Hematopoietic multipotent progenitor cell treated with erythropoietin and hydrocortisone succinate and interleukin-3 and kit ligand, for 6 days (in vitro differentiated cells): ENCODE data around the gene GAS2.
A peak's percentile ranks its signal among the peaks of the same experiment; 100 is the strongest.

ENCODE experiments used
- DNase-seq: peaks from one replicate; pipeline ENCODE4 v3.0.0-alpha.2; 2015

Gene GAS2

DNA sequence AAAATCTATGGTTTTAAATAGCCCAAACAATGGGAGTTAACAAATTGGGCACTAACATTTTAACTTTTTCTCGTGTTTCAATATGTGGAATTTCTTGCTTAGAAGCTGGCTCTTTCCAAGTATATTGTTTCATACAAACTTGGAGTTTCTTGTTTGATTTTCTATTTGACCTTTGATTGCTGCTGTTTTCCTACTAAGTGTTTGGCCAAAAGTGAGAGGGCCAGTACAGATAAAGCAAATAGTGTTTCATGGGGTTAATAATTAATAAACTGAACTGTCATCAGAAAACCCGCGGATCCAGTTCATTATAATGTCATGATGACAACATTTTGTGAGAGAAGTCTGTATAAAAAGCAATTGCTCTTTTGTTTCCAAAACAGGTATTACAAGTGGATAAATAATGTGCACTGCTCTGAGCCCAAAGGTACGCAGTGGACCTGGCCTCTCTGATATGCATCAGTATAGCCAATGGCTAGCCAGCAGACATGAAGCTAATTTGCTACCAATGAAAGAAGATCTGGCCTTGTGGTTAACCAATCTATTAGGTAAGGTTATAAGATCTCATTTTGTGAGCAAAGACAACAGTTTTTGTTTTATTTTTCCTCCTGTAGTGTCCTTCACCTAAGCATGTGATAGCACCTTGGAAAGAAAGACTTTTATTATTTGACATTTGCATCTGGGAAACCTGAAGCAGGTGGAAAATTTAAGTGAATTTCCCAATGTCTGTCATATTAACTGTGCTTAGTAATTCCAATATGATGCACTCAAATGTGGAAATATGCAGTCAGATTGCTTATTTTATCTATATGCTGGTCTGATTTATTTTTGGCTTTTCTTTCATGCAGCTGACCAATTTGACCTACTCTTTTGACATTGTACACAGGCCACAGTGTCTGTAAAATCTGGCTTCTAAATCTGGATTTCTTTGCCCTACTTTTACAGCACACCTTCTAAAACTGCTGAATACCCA lies 8.3 kb downstream of the GAS2 start:
- DNase-seq, result no peak

DNA sequence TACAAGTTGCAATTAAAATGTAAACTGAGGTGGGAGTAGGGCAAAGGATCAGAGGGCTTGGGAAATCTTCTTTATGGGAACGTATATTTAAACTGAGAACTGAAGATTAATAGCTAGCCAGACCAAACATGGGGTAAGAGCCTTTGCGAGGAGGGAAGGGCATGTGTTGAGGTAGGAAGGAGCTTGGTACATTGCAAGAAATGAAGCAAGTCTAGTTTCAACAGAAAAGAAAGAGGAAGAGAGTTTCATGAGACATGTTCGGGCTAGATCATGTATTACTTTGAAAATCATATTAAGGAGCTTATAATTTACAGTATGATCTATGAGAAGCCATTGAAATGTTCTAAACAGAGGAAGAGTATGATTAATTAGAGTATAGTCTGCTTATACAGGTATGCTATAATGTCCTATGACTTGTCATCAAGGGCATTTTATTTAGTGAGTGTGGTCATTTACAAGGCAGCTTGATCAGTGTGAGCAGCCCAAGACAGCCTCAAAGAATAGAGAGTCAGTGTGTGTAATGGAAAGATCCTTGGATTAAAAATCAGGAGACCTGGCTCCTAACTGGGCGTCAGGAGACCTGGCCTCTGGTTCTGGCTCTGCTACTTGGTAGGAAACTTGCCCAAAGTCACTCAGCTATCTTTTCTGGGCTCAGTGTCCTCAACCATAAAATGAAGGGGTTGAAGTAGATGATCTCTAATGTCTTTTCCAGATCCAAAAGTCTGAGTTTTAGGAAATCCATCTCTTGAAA lies 10.9 kb downstream of the GAS2 start:
- peak; percentile 32 for DNase-seq

DNA sequence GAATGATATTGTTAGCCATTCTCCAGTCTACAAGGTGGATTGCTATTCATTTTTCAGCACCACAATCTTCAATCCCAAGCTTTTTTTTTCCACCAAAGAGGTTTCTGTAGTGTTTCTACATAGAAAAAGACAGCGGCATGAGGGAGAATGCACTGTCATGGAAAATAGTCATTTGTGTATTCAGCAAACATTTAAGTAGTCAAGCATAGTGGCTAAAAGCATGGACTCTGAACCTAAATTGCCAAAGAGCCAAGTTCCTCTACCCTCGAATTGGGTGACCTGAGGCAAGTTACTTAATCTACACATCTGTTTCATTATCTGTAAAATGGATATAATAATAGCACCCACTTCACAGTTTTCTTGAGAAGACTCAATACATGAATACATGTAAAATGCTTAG lies 14.2 kb downstream of the GAS2 start:
- DNase-seq, result no peak

DNA sequence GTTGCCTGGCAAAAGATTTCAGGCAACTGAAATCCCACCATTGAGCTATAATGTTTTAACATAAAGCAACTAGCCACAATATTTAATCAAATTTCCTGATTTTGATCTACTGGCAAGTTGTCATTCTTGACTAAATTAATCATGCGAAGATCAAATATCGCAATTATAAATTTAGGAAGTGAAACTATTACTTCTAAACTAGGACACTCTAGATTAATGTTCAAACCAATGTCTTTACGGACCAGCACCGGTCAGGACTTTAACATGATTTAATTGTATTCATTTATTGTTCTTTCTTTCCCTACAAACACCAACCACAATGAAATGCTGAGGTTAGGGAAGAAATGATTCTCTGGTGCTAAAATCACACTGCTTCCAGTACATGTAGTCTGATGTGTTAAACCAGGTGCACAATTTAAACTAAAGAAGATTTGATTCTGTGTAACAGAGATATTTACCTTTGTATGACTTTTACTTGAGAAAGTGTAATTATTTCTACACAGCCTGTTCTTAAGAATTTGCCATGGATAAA lies 14.9 kb downstream of the GAS2 start:
- no peak for DNase-seq

DNA sequence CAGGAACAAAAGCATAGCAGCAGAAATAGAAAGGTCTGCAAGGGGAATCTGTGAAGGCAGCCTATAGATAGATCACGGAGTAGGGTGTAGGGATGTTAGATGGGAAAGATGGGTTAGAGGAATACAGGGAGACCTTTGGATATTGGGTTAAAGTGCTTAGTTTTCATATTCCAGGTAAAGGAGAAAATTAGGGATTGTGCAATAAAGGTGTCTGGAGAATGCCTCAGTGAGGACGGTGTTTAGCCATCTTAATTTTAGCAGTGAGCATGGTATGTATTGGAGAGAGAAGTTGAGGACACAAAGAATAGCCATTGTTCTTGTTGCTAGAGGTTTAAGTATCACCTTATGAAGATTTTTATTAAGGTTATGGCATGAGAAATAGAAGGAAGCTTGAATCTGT lies 17.7 kb downstream of the GAS2 start:
- DNase-seq, result no peak

- DNase-seq, result no peak
Observed at GRCh38 chr11:22685111-22685510, 18.7 kb downstream of the GAS2 start.

DNA sequence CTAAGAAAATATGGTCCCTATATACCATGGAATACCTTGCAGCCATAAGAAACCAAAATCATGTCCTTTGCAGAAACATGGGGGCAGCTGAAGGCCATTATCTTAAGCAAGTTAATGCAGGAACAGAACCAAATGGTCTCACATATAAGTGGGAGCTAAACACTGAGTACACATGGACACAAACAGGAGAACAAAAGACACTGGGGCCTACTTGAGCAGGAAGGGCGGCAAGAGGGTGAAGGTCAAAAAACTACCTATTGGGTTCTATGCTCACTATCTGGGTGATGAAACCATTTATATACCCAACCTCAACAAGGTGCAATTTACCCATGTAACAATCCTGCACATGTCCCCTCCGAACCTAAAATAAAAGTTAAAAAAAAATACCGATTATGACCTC lies 22.5 kb downstream of the GAS2 start:
- DNase-seq, result no peak

DNA sequence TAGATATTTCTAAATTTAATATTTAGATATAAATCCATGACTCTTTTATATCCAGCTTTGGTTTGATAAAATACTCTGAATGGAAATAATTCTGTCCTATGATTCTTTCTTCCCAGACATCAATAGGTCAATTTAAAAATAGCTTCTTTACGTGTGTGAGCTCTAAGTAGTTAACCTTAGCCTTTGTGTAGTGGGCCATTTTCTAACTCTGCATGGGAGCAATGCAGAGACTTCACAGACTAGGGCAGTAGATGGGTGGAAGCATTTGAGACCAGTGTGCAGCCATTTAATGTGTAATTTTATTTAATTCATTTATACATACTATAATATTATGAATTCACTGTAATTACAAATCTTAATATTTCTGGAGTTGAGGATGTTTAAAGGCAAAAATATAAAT lies 23.8 kb downstream of the GAS2 start:
- no peak for DNase-seq

- DNase-seq, result no peak
Observed at GRCh38 chr11:22690871-22691270, 24.5 kb downstream of the GAS2 start.

DNA sequence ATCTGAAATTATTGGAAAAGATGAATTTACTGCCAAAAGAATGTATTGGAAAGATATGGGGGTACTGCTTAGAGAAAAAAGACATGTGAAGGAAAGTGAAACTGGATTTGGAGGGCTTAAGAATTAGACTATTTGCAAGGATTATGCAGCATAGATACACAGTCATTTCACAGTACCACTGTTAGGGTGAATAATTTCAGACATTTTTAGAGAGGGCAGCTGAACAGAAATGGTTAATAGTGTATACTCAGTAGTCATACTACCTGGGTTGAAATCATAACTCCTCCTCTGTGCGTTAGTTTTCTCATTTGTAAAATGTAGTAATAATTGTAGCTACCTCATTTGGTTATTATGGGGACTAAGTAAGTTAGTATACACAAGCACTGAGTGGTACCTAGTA lies 33.0 kb downstream of the GAS2 start:
- no peak for DNase-seq

- DNase-seq, result no peak
Observed at GRCh38 chr11:22702031-22702430, 35.6 kb downstream of the GAS2 start.

DNA sequence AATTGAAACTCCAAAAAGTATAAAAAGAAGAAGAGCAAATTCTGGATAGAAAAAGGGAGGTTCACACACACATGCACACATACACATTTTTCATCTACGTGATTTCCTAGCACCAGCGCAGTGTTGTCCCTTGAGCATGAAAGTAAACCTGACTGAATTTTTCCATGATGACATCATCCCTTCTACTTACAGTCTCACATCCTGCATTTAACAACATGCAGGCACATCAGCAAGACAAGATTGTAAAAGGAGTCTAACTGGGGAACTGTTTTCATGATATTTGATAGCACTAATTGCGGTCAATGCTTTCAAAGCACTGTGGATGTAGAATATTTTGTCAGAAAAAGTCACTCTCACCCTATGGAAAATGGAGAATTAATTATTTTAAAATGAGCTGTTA lies 36.6 kb downstream of the GAS2 start:
- no peak for DNase-seq

DNA sequence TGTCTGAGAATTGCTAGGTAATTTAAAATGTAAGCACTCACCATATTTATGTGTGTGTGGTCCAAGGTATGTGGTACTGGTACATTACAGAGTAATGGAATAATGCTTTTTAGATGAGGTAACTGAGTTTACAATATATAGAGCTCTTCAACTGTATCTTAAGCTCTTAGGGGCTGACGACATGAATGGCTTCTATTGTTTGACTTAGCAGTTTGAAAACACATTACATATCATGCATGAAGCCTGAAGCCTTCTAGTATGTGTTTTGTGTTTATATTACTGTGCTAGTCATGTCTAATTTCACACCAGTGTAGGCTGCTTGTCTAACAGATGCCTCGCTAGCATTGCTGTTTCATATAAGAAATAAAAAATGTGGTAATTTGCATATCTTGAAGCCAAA lies 37.2 kb downstream of the GAS2 start:
- DNase-seq, result no peak

DNA sequence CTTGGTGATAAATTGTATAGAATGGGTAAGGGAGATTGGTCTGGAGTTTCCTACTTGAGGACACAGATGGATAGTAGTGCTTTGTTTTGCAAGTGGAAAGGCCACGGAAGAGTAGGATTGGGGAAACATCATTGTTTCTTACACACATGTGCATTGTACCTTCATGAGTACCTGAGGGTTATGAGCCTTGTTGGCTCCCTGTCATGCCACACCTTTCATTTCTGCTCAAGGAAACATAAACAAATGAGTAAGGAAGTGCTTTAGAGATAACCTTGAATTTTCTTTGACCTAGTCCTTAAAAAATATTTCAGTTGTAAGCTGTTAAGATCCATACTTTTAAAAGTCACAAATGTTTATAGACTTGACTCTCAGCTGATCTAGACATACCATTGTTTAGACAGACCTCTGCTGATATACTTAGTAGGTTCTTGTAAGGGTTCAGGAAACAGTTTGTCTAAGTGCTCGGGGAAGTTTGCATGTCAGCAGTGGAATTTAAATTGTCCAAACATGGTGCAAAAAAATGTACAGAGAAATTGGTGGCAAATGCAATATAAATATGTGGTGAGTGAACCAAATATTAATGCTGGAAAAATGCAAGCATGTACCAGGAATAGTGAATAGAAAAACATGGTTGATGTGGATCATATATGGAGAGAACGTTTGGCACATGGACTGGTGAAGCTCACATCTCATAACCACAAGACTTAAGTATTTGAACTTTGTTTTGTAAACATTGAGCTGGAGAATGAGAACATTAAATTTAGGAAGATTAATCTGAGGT lies 40.9 kb downstream of the GAS2 start:
- DNase-seq, result no peak

DNA sequence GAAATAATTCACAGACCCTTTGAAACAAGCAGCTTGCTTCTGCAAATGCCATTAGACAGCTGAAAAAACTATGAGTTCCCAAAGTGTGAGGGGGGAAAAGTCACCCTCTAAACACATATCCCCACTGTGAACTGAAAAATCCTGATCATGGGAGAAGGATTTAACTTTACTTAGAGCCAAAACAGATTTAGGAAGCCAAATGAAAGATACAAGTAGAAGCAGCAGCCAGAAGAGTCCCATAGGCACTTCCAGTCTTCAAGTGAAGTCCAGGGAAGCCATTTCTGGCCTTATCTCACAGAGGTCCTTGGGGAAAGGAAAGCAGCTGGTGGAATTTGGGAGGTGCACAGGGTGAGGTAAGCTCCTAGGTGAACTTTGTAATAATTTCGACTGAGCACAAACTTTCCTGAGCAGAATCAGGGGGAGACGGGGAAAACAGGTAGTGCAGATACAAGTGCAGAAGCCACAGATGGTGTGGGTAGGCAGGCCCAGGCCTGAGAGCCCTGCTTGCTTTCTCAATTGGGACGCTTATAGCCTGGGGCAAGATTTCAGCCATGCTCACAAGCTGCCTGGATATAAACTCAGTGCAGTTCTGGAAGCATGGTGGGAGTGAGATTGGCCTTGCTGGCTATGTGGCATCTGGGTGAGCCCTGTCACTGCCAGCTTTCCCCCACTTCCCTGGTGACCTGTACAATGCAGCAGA lies 44.8 kb downstream of the GAS2 start:
- DNase-seq, result no peak

DNA sequence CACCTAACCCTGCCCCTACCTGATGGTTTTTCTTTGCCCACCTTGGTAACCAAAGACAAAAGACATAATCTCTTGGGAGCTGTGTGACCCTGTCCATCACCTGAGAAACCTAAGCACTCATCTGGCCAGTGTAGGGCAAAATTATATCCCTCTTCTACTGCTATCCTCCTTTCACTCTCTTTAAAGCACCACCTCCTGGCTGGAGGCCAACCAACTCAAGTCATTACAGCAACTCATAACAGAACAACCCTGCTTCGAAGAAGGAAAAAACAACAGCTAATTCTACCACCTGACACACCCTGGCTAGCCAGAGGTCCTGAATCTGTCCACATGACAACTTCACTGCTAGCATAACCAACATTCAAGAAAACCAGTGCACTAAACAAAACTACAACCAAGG lies 45.5 kb downstream of the GAS2 start:
- DNase-seq, result no peak

DNA sequence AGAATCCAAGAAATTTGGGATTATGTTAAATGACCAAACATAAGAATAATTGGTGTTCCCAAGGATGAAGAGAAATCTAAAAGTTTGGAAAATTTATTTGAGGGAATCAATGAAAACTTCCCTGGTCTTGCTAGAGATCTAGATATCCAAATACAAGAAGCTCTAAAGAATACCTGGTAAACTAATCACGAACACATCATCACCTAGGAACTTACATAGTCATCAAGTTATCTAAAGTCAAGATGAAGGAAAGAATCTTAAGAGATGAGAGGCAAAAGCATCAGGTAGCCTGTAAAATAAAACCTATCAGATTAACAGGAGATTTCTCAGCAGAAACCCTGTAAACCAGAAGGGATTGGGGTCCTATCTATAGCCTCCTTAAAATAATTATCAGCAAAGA lies 46.9 kb downstream of the GAS2 start:
- DNase-seq, result no peak

DNA sequence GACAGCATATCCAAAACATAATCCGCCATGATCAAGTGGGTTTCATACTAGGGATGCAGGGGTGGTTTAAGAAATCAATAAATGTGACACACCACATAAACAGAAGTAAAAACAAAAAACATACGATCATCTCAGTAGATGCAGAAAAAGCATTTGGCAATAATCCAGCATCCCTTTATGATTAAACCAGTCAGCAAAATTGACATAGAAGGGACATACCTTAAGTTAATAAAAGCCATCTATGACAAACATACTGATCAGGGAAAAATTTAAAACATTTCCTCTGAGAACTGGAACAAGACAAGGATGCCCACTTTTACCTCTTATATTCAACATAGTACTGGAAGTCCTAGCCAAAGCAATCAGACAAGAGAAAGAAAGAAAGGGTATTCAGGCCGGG lies 49.6 kb downstream of the GAS2 start:
- no peak for DNase-seq

DNA sequence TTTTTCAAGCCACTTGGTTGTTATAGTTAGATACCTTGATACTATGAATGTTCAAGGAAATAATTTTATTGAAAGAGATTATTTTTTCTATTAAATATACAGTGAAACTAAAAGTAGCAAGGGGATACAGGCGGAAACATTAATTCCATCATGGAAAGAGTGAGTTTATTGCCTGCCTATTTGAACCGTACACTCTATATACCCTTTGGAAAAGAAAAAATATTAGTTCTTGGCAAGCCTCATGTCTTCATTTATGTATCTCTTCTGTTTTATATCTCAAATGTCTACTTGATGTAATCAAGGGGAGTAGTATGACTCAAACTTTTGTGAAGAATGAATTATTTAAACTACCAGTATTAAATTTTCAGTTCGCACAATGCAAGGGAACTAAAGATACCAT lies 54.0 kb downstream of the GAS2 start:
- no peak for DNase-seq

GRCh38 chr11:22723274-22723673 lies 56.9 kb downstream of the GAS2 start:
- no peak for DNase-seq

DNA sequence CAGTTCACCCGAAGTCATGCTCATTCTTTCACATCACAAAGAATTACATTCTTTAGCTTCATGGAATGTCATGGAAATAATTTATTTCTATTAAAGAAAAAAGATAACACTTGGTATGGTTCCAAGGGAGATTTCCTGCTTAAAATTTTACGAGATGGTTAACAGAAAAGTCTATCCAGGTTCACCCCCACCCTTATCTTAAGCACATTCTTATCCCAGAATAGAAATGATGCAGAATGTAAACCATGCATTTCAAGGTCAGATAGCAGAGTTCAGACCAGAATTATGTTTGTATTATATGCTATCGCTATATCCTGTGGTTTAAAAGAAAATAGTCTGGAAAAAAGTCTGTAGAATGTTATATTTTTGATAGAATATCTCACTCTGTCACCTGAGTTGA lies 58.7 kb downstream of the GAS2 start:
- DNase-seq, result no peak

GRCh38 chr11:22728600-22729389 lies 62.4 kb downstream of the GAS2 start:
- no peak for DNase-seq
